Heart right ventricle (tissue), 16 donors: Measurements from ENCODE around the gene ANKFN1. TPM values are rescaled to one million over a fixed set of nuclear protein-coding genes. Genes with fewer than 3 reads are reported as not detected.

ENCODE experiments used
- ATAC-seq, 8 donors: fragments of 200-7000 bp; cut with Tn5 transposase; one replicate each; pipeline ENCODE4 v1.9.1; 2020; ENCODE audit warnings: mild to moderate bottlenecking in 8 of 8, moderate library complexity in 8 of 8, moderate number of reproducible peaks in 1 of 8
- DNase-seq, 2 donors: peaks; one replicate each; pipeline ENCODE4 v3.0.0-alpha.2; 2020
- H3K27ac ChIP-seq, 10 donors: fragments of 200-600 bp; sonication (generic) in 2 of 10; one replicate each; pipeline versions ENCODE4 v1.5.0 to v1.8.0; 2020 to 2022; ENCODE audit warnings: mild to moderate bottlenecking in 3 of 10
- H3K27me3 ChIP-seq, 7 donors: fragments of 200-600 bp; one replicate each; pipeline ENCODE4 v1.8.0; 2021 to 2022; ENCODE audit warnings: mild to moderate bottlenecking in 2 of 7
- H3K36me3 ChIP-seq, 9 donors: fragments of 200-600 bp; sonication (generic) in 1 of 9; one replicate each; pipeline versions ENCODE4 v1.5.0 to v1.8.0; 2020 to 2022; ENCODE audit warnings: mild to moderate bottlenecking in 2 of 9
- H3K4me1 ChIP-seq, 9 donors: fragments of 200-600 bp; sonication (generic) in 1 of 9; one replicate each; pipeline versions ENCODE4 v1.5.0 to v1.8.0; 2020 to 2022; ENCODE audit warnings: mild to moderate bottlenecking in 4 of 9
- H3K4me3 ChIP-seq, 10 donors: fragments of 200-600 bp; sonication (generic) in 2 of 10; one replicate each; pipeline versions ENCODE4 v1.5.0 to v1.8.0; 2020 to 2022; ENCODE audit warnings: mild to moderate bottlenecking in 7 of 10, moderate library complexity in 2 of 10
- H3K9me3 ChIP-seq, 11 donors: fragments of 200-600 bp in 10 of 11; sonication (generic) in 2 of 11; one replicate each; pipeline versions ENCODE4 v1.5.0 to v1.8.0; 2013 to 2022; ENCODE audit warnings: mild to moderate bottlenecking in 2 of 11, control low read depth in 1 of 11, moderate library complexity in 1 of 11
- WGBS, 2 donors: extraction: QIAGEN DNeasy Blood & Tissue Kit; methylation state at CpG; one replicate each; pipeline ENCODE4 v1.1.7; 2013; ENCODE audit warnings: inconsistent platforms in 1 of 2; 5-methylcytosine and 5-hydroxymethylcytosine counted together
- intact Hi-C, 10 donors: fragments of 100-400 bp; cut with DNase I; formaldehyde crosslinking; loops; one replicate each; pipeline versions ENCODE4 v1.11.1 to v1.14.2; 2022
- polyA plus RNA-seq, 2 donors: library from polyadenylated mRNA; stranded (reverse); fragments of 200-250 nt; gene quantifications; one replicate each; pipeline ENCODE4 v1.2.3, GENCODE V29; 2013
- total RNA-seq, 10 donors: library from RNA; stranded (reverse); fragmentation: NEBNext Ultra II Directional in 3 of 10; extraction: Animal tissue kit (Norgen Biotek cat#: 25700) in 3 of 10; gene quantifications; one replicate each; pipeline versions ENCODE4 v1.2.1 to v1.2.4, GENCODE V29; 2021 to 2023
- TF ChIP-seq, protein P1 (sequence below), 9 donors: fragments of 200-600 bp; sonication (generic) in 2 of 9; IDR thresholded peaks; one replicate each; pipeline versions ENCODE4 v1.5.0 to v1.8.0; 2021 to 2022; ENCODE audit warnings: antibody characterized with exemption in 9 of 9, mild to moderate bottlenecking in 5 of 9, moderate library complexity in 1 of 9
- donor health status: Arrhythmogenic right ventricular cardiomyopathy.
- donor health status: ischemic (EF 13 %, LVEDD 7.1; RV severe dilation, severe dysfunction).
- donor health status: healthy with polysubstance abuse.
- donor health status: DM: no; HTN: yes; CAD: no.
- donor health status: DM: no; HTN: no; CAD: no.
- donor health status: ischemic (EF 25% LVEDD 6.9; RV normal size, moderate dysfunction).
- donor health status: ischemic (EF 25% LVEDD 5.7; RV mildly dilated, moderate dysfunction).
- donor health status: healthy.
- donor health status: DM: yes; HTN: yes; CAD: no.
- donor health status: Ischemic cardiomyopathy.
- donor health status: ischemic (EF 35%, LVEDD 5.7; RV mildly dilated, moderate dysfunction).
- donor health status: nonischemic (EF 11% LVEDD 7.7; RV severe dilation, severe dysfunction).
- donor health status: DM: yes; HTN: yes; CAD: no.
- donor health status: PGD.
- donor health status: ischemic (EF 29% LVEDD 5.4; RV normal size, mild dysfunction).
- donor health status: nonischemic (EF 23%, LVEDD 6.1; RV moderate dilation, normal function).

Gene ANKFN1
- total and polyA plus RNA-seq, 12 donors, result 0.01 to 0.38 TPM; not detected in 10

- intact Hi-C loops, result loop anchor here in 1 of 10 donors (10.0 kb wide), 1 partner anchor 200 kb away; no protein-coding TSS in a partner anchor
- Histone ChIP-seq H3K9me3 (no peaks in the 10 kb centered on the region), H3K27ac (no peak overlapping the region), H3K36me3 (no peaks in the 10 kb centered on the region), H3K27me3 (peaks cover 0 to 14% (median 0%) of the 10 kb centered on the region in 7 donors), H3K4me1 (no peaks in the 10 kb centered on the region), H3K4me3 (no peak overlapping the region)
- DNase-seq, result no peak
- TF ChIP-seq, protein P1, sequence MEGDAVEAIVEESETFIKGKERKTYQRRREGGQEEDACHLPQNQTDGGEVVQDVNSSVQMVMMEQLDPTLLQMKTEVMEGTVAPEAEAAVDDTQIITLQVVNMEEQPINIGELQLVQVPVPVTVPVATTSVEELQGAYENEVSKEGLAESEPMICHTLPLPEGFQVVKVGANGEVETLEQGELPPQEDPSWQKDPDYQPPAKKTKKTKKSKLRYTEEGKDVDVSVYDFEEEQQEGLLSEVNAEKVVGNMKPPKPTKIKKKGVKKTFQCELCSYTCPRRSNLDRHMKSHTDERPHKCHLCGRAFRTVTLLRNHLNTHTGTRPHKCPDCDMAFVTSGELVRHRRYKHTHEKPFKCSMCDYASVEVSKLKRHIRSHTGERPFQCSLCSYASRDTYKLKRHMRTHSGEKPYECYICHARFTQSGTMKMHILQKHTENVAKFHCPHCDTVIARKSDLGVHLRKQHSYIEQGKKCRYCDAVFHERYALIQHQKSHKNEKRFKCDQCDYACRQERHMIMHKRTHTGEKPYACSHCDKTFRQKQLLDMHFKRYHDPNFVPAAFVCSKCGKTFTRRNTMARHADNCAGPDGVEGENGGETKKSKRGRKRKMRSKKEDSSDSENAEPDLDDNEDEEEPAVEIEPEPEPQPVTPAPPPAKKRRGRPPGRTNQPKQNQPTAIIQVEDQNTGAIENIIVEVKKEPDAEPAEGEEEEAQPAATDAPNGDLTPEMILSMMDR (IDR thresholded peaks at IDR 0.05), result no peak
- 66 to 72% methylated on average over 4 of the region's 4 CpGs for WGBS, 2 donors
- no peak for ATAC-seq
These were observed 361.6 kb downstream of the ANKFN1 start for GRCh38 chr17:56514899-56515298.

- 48 to 60% methylated on average over 12 of the region's 12 CpGs for WGBS, 2 donors
- H3K27ac ChIP-seq, result no peak overlapping the region
- H3K36me3 ChIP-seq, result no peaks in the 10 kb centered on the region
- no peaks in the 10 kb centered on the region for H3K4me1 ChIP-seq
- no peak overlapping the region for H3K4me3 ChIP-seq
- no peak for DNase-seq
- peaks cover 0 to 16% (median 6%) of the 10 kb centered on the region in 7 donors for H3K27me3 ChIP-seq
- ATAC-seq, result peak in 1 of 8 donors; percentile 57
- TF ChIP-seq, protein P1 (IDR thresholded peaks at IDR 0.05), result no peak
- H3K9me3 ChIP-seq, result no peaks in the 10 kb centered on the region
- intact Hi-C loops, result no loop called here
These were observed 368.3 kb downstream of the ANKFN1 start for GRCh38 chr17:56521414-56522141.

DNA sequence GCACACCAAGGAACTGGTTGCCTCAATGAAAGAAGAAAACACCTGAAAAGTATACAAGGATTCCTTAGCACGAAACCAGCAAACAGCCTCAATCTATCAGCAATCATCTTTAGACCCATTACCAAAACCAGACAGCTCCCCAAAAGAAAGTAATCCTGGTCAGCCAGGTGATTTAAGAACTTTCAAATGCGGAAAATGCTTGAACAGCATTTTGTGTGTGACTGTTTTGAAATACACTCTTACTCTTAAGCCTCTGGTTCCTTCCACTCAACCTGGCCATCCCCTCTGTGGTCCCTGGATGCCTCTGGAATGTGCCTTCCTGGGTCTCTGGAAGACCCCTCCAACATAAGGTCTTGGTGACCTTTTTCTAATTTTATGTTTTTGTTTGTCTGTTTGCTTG is 369.8 kb downstream of the ANKFN1 start:
- TF ChIP-seq, protein P1 (IDR thresholded peaks at IDR 0.05), result no peak
- Histone ChIP-seq H3K36me3 (no peaks in the 10 kb centered on the region), H3K4me3 (no peak overlapping the region), H3K27me3 (peaks cover 0 to 25% (median 6%) of the 10 kb centered on the region in 7 donors), H3K9me3 (no peaks in the 10 kb centered on the region), H3K4me1 (no peaks in the 10 kb centered on the region), H3K27ac (no peak overlapping the region)
- DNase-seq, result no peak
- intact Hi-C loops, result no loop called here
- WGBS, 2 donors, result 89 to 96% methylated on average over 2 of the region's 2 CpGs
- no peak for ATAC-seq

- ATAC-seq (no peak), DNase-seq (no peak)
- Histone ChIP-seq H3K9me3 (no peaks in the 10 kb centered on the region), H3K27ac (no peak overlapping the region), H3K4me1 (no peaks in the 10 kb centered on the region), H3K27me3 (peaks cover 0 to 25% (median 12%) of the 10 kb centered on the region in 7 donors), H3K4me3 (no peak overlapping the region), H3K36me3 (no peaks in the 10 kb centered on the region)
- intact Hi-C loops, result loop anchor here in 1 of 10 donors (5.0 kb wide), 1 partner anchor 619 kb away; no protein-coding TSS in a partner anchor
- TF ChIP-seq, protein P1 (IDR thresholded peaks at IDR 0.05), result no peak
- WGBS, 2 donors, result 59 to 69% methylated on average over 2 of the region's 2 CpGs
These were observed 375.4 kb downstream of the ANKFN1 start for GRCh38 chr17:56528696-56529095.
